ENCODE measurements around the gene LMF2.

The LMF2 gene

DNA sequence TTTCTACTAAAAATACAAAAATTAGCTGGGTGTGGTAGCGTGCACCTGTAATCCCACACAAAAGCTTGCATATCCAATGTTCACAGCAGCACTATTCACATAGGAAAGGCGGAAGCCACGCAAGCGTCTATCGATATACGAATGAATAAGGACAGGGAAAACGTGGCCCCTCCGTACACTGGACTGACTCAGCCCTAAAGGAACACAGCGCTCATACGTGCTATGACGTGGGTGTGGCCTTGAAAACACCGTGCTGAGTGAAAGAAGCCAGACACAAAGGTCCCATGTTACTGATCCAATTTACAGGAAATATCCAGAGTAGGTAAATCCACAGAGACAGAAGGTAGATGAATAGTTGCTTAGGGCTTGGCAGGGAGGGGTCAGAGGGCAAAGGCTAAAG, 7.0 kb downstream of the LMF2 start:
- no peaks in the 10 kb centered on the region for H3K36me3 ChIP-seq (ENCODE audit: control insufficient read depth, insufficient read depth, low read length)
- H3K9ac ChIP-seq = no peak overlapping the region
- no peak overlapping the region for H3K4me2 ChIP-seq (ENCODE audit: low read length)
- H3K27me3 ChIP-seq (ENCODE audit: control insufficient read depth, insufficient read depth, low read length) = no peaks in the 10 kb centered on the region
- no peaks in the 10 kb centered on the region for H3K79me2 ChIP-seq
- no peak overlapping the region for H2AFZ ChIP-seq
- H3K4me3 ChIP-seq (ENCODE audit: low read depth, low read length) = no peak overlapping the region
- TF ChIP-seq CTCF (IDR thresholded peaks at IDR 0.05) = no peak
- no peaks in the 10 kb centered on the region for H3K9me3 ChIP-seq (ENCODE audit: control insufficient read depth, low read length)
- H3K4me1 ChIP-seq = no peaks in the 10 kb centered on the region
- H3K27ac ChIP-seq = no peak overlapping the region

- H3K36me3 ChIP-seq (ENCODE audit: control insufficient read depth, insufficient read depth, low read length) = no peaks in the 10 kb centered on the region
- no peaks in the 10 kb centered on the region for H3K4me1 ChIP-seq
- H3K4me3 ChIP-seq (ENCODE audit: low read depth, low read length) = no peak overlapping the region
- H3K9me3 ChIP-seq (ENCODE audit: control insufficient read depth, low read length) = no peaks in the 10 kb centered on the region
- H3K79me2 ChIP-seq = no peaks in the 10 kb centered on the region
- H2AFZ ChIP-seq = peak overlapping the region; percentile 66
- no peak overlapping the region for H3K9ac ChIP-seq
- no peak overlapping the region for H3K4me2 ChIP-seq (ENCODE audit: low read length)
- no peaks in the 10 kb centered on the region for H3K27me3 ChIP-seq (ENCODE audit: control insufficient read depth, insufficient read depth, low read length)
- H3K27ac ChIP-seq = no peak overlapping the region
- no peak for TF ChIP-seq CTCF (IDR thresholded peaks at IDR 0.05)
Measured at GRCh38 chr22:50498322-50498890, 9.1 kb downstream of the LMF2 start.

DNA sequence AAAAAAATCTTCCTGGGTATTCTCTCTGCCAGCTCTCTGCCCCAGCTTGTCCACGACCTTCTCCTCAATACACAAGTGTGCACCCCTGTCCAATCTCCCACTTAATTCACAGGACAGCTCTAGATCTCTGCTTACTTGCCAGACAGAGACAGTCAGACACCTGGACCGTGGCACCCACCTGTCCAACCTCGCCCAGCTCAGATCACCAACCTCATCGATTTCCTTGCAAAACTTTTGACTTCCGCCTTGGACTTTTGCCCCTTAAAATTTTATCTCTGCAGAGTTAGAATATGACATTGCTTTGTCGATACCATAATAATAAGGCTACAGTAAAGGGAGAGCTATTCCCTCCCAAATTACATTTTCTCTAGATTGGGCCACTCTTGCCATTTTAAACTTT, 10.4 kb downstream of the LMF2 start:
- Histone ChIP-seq H3K27me3 (ENCODE audit: control insufficient read depth, insufficient read depth, low read length) (no peaks in the 10 kb centered on the region), H3K9me3 (ENCODE audit: control insufficient read depth, low read length) (no peaks in the 10 kb centered on the region), H3K27ac (no peak overlapping the region), H3K79me2 (no peaks in the 10 kb centered on the region), H3K4me3 (ENCODE audit: low read depth, low read length) (no peak overlapping the region), H3K4me1 (no peaks in the 10 kb centered on the region), H3K4me2 (ENCODE audit: low read length) (no peak overlapping the region), H2AFZ (no peak overlapping the region), H3K9ac (no peak overlapping the region), H3K36me3 (ENCODE audit: control insufficient read depth, insufficient read depth, low read length) (no peaks in the 10 kb centered on the region)
- no peak for TF ChIP-seq CTCF (IDR thresholded peaks at IDR 0.05)

DNA sequence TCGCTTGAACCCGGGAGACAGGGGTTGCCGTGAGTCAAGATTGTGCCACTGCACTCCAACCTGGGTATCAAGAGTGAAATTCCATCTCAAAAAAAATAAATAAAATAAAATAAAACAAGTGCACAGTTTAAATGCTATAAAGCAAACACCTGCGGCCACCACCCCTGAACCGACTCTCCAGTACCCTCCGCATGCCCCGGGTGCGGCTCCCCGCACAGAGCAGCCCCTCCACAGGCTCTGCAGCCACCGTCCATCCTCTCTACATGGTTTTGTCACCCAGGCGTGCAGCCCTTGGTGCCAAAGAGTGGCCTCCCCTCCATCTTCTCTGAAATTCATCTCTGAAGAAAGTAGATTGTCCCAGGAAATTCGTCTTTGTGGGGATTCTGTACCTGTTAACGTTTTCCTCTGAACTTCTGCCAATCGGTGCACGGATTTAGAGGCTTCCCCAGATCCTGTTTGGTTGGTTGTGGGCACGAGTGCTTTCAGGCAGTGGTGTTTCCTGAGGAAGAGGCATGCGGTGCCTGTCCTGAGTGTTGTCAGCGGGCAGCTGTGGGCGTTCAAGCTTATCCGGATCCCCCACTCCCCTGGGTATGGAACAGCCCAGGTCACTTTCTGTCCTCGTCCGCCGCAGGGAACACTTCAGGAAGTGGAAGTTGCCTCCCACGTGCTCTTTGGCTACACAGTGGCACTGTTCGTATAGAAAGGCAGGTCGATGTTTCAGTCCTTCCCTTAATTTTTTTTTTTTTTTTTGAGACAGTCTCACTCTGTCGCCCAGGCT, 16.8 kb downstream of the LMF2 start:
- Histone ChIP-seq H2AFZ (no peak overlapping the region), H3K4me3 (ENCODE audit: low read depth, low read length) (no peak overlapping the region), H3K27ac (no peak overlapping the region), H3K9me3 (ENCODE audit: control insufficient read depth, low read length) (no peaks in the 10 kb centered on the region), H3K27me3 (ENCODE audit: control insufficient read depth, insufficient read depth, low read length) (no peaks in the 10 kb centered on the region), H3K9ac (no peak overlapping the region), H3K36me3 (ENCODE audit: control insufficient read depth, insufficient read depth, low read length) (no peaks in the 10 kb centered on the region), H3K4me1 (no peaks in the 10 kb centered on the region), H3K4me2 (ENCODE audit: low read length) (no peak overlapping the region), H3K79me2 (no peaks in the 10 kb centered on the region)
- no peak for TF ChIP-seq CTCF (IDR thresholded peaks at IDR 0.05)

Measured in parathyroid adenoma (tissue), 2 donors.